OCI-LY7 (cell line): ENCODE data around the gene MSANTD1. TPM values are rescaled to one million over a fixed set of nuclear protein-coding genes. Genes with fewer than 3 reads are reported as not detected.

Experiments used
- BruUV-seq: library from RNA; stranded (reverse); fragments of 400-500 nt; replicated peaks from 2 replicates; lab custom pipeline; 2021; lab: Mats Ljungman, UMichigan
- CTCF ChIA-PET: fragments of 300-600 bp; sonication (Branson Sonifier 250); formaldehyde crosslinking; loops from one replicate; lab custom pipeline; 2022; ENCODE audit warnings: antibody characterized with exemption; ENCODE audit not compliant: unreplicated experiment; lab: Charles Lee
- POLR2A ChIA-PET: fragments of 300-600 bp; sonication (Branson Sonifier 250); formaldehyde crosslinking; loops from one replicate; lab custom pipeline; 2022; ENCODE audit warnings: antibody characterized with exemption; lab: Charles Lee
- DNase-seq: peaks from one replicate; pipeline ENCODE4 v3.0.0-alpha.2; 2015; ENCODE audit warnings: low spot score
- H2AFZ ChIP-seq: fragments of 200-600 bp; sonication (generic), shearing (Covaris generic); 2 replicates; pipeline ENCODE4 v1.6.1; 2014; ENCODE audit warnings: mild to moderate bottlenecking, antibody characterized with exemption, low read length, moderate library complexity
- H3K27ac ChIP-seq: fragments of 200-600 bp; sonication (generic); 2 replicates; pipeline ENCODE4 v1.5.1; 2014; ENCODE audit warnings: mixed run types, low read depth, mild to moderate bottlenecking, moderate library complexity, low read length, inconsistent platforms; ENCODE audit not compliant: poor library complexity, severe bottlenecking
- H3K36me3 ChIP-seq: fragments of 200-600 bp; sonication (generic); 2 replicates; pipeline ENCODE4 v1.6.1; 2014; ENCODE audit warnings: mild to moderate bottlenecking, antibody characterized with exemption, low read length, moderate library complexity, mixed read lengths; ENCODE audit not compliant: insufficient read depth
- H3K4me1 ChIP-seq: fragments of 200-600 bp; sonication (generic); 2 replicates; pipeline ENCODE4 v1.5.1; 2014; ENCODE audit warnings: mild to moderate bottlenecking, low read length; ENCODE audit not compliant: insufficient read depth, poor library complexity, severe bottlenecking
- H3K4me2 ChIP-seq: fragments of 200-600 bp; sonication (generic); 2 replicates; pipeline ENCODE4 v1.6.1; 2014; ENCODE audit warnings: mild to moderate bottlenecking, low read length
- H3K4me3 ChIP-seq: fragments of 200-600 bp; sonication (generic); 2 replicates; pipeline ENCODE4 v1.5.1; 2014; ENCODE audit warnings: mild to moderate bottlenecking, low read depth, low read length; ENCODE audit not compliant: poor library complexity, severe bottlenecking
- H3K79me2 ChIP-seq: fragments of 200-600 bp; sonication (generic); 2 replicates; pipeline ENCODE4 v1.6.1; 2016; ENCODE audit warnings: low read depth, mild to moderate bottlenecking, low read length, moderate library complexity, mixed read lengths; ENCODE audit not compliant: insufficient read depth
- H3K9me2 ChIP-seq: fragments of 200-600 bp; sonication (generic); 2 replicates; pipeline ENCODE4 v1.6.1; 2016; ENCODE audit warnings: mild to moderate bottlenecking, low read length, mixed read lengths; ENCODE audit not compliant: insufficient read depth
- H3K9me3 ChIP-seq: fragments of 200-600 bp; sonication (generic); 2 replicates; pipeline ENCODE4 v1.6.1; 2014; ENCODE audit warnings: mild to moderate bottlenecking, mixed run types, low read length, mixed read lengths
- H4K20me1 ChIP-seq: fragments of 200-600 bp; sonication (generic); 2 replicates; pipeline ENCODE4 v1.6.1; 2014; ENCODE audit warnings: mild to moderate bottlenecking, antibody characterized with exemption, low read length, moderate library complexity, mixed read lengths; ENCODE audit not compliant: insufficient read depth
- CTCF ChIP-seq: fragments of 200-600 bp; sonication (generic); conservative IDR thresholded peaks from 2 replicates; pipeline ENCODE4 v1.5.1; 2014; ENCODE audit warnings: mild to moderate bottlenecking, antibody characterized with exemption, low read length, moderate library complexity, mixed read lengths
- EZH2phosphoT487 ChIP-seq: fragments of 200-600 bp; sonication (generic); IDR thresholded peaks from 2 replicates; pipeline ENCODE4 v1.6.1; 2018; ENCODE audit warnings: low read depth, borderline replicate concordance, mild to moderate bottlenecking, mixed run types, antibody characterized with exemption, low read length, moderate library complexity, mixed read lengths
- intact Hi-C: fragments of 100-400 bp; cut with micrococcal nuclease; formaldehyde crosslinking; loops from one replicate; pipeline ENCODE4 v1.10.0; 2022; ENCODE audit not compliant: unreplicated experiment
- total RNA-seq, 2 experiments: library from RNA; depleted of rRNA in 1 of 2; stranded (reverse); fragments of >200 nt in 1 of 2; shearing (Covaris generic) in 1 of 2; gene quantifications; 2 replicates each; pipeline ENCODE4 v1.2.3, GENCODE V29; 2014 to 2022

MSANTD1 gene
- total RNA-seq, 2 experiments from 2014 or later: 0.13 to 1.0 TPM

GRCh38 chr4:3268395-3269104 lies 19.6 kb downstream of the MSANTD1 start:
- CTCF ChIA-PET: interaction anchor here (0.6 kb wide), 1 partner anchor 190 kb away, joined by 5 read pairs; no protein-coding TSS in a partner anchor
- H3K9me2 ChIP-seq: no peaks in the 10 kb centered on the region
- intact Hi-C loops: no loop called here

GRCh38 chr4:3269105-3269927 lies 20.4 kb downstream of the MSANTD1 start:
- no peak for TF ChIP-seq CTCF
- TF ChIP-seq EZH2phosphoT487: no peak
- Histone ChIP-seq H3K4me2 (no peak overlapping the region), H3K79me2 (no peaks in the 10 kb centered on the region), H3K27ac (no peak overlapping the region), H3K4me1 (no peaks in the 10 kb centered on the region), H3K9me2 (no peaks in the 10 kb centered on the region), H3K9me3 (no peaks in the 10 kb centered on the region), H2AFZ (no peak overlapping the region), H4K20me1 (no peaks in the 10 kb centered on the region), H3K4me3 (no peak overlapping the region), H3K36me3 (no peaks in the 10 kb centered on the region)
- intact Hi-C loops: no loop called here
- ChIA-PET CTCF (no interaction called here), POLR2A (no interaction called here)
- DNase-seq: no peak
- BruUV-seq: no TSS peak

More at GRCh38 chr4:3268395-3269104, 19.6 kb downstream of the MSANTD1 start:
- TF ChIP-seq EZH2phosphoT487 (no peak), CTCF (no peak)
- no TSS peak for BruUV-seq
- DNase-seq: no peak
- no peaks in the 10 kb centered on the region for H3K36me3 ChIP-seq
- no peak overlapping the region for H3K4me3 ChIP-seq
- H4K20me1 ChIP-seq: no peaks in the 10 kb centered on the region
- H2AFZ ChIP-seq: no peak overlapping the region
- H3K4me2 ChIP-seq: no peak overlapping the region
- H3K4me1 ChIP-seq: no peaks in the 10 kb centered on the region
- POLR2A ChIA-PET: no interaction called here
- no peak overlapping the region for H3K27ac ChIP-seq
- H3K79me2 ChIP-seq: no peaks in the 10 kb centered on the region
- H3K9me3 ChIP-seq: no peaks in the 10 kb centered on the region
